PFSK-1 (cell line): Measurements from ENCODE around the gene ZNF544.

ENCODE experiments used
- FOXP2 ChIP-seq: optimal IDR thresholded peaks from 2 replicates; pipeline ENCODE3; 2011; ENCODE audit warnings: borderline replicate concordance, control low read depth, inconsistent platforms; ENCODE audit not compliant: insufficient read depth; ENCODE audit errors: extremely low read length, extremely low read depth
- POLR2AphosphoS5 ChIP-seq: IDR thresholded peaks from 2 replicates; pipeline ENCODE4 v1.6.1; 2012; ENCODE audit warnings: low read depth, mild to moderate bottlenecking, control low read depth, low read length, moderate library complexity
- REST ChIP-seq, 2 experiments: IDR thresholded peaks; 2 replicates each; pipeline versions ENCODE4 v1.6.1 to v1.8.0; 2011 to 2012; ENCODE audit warnings: low read depth in 2 of 2, low read length in 2 of 2, control low read depth in 1 of 2, inconsistent platforms in 1 of 2, mild to moderate bottlenecking in 1 of 2, moderate library complexity in 1 of 2; ENCODE audit not compliant: insufficient read depth in 1 of 2
- SIN3A ChIP-seq: IDR thresholded peaks from 2 replicates; pipeline ENCODE4 v1.6.1; 2012; ENCODE audit warnings: mild to moderate bottlenecking, low read length, moderate library complexity, borderline replicate concordance; ENCODE audit not compliant: insufficient read depth
- TAF1 ChIP-seq: IDR thresholded peaks from 2 replicates; pipeline ENCODE4 v1.6.1; 2012; ENCODE audit warnings: low read length, control low read depth, borderline replicate concordance; ENCODE audit not compliant: insufficient read depth

GRCh38 chr19:58279042-58279924, 50.6 kb downstream of the ZNF544 start:
- peak; percentile 40; the same call in 1 of the 2 replicates for TF ChIP-seq SIN3A
- TF ChIP-seq REST (IDR thresholded peaks at IDR 0.05; ENCODE audit: insufficient read depth in 1 of 2, low read depth in 2 of 2, low read length in 2 of 2): no peak
- no peak for TF ChIP-seq TAF1
- no peak for TF ChIP-seq POLR2AphosphoS5
- no peak for TF ChIP-seq FOXP2
